Neural crest cell (in vitro differentiated cells): ENCODE measurements around the gene ARHGAP6. TPM values are rescaled to one million over a fixed set of nuclear protein-coding genes. Genes with fewer than 3 reads are reported as not detected.

Experiments used
- DNase-seq: peaks from one replicate; pipeline ENCODE4 v3.0.0; 2021; ENCODE audit warnings: low read depth, mixed read lengths, low spot score
- H3K27ac Mint-ChIP-seq: one replicate; pipeline ENCODE4 v1.8.0; 2021; ENCODE audit warnings: mild to moderate bottlenecking, mixed read lengths; ENCODE audit not compliant: unreplicated experiment
- H3K27me3 Mint-ChIP-seq: 2 replicates; pipeline ENCODE4 v1.8.0; 2021; ENCODE audit warnings: low read depth, mild to moderate bottlenecking, mixed read lengths
- H3K36me3 Mint-ChIP-seq: 2 replicates; pipeline ENCODE4 v1.8.0; 2021; ENCODE audit warnings: low read depth, mild to moderate bottlenecking, mixed read lengths
- H3K4me1 Mint-ChIP-seq: 2 replicates; pipeline ENCODE4 v1.8.0; 2021; ENCODE audit warnings: mixed read lengths
- H3K4me3 Mint-ChIP-seq: one replicate; pipeline ENCODE4 v1.8.0; 2021; ENCODE audit warnings: mild to moderate bottlenecking, mixed read lengths
- H3K9me3 Mint-ChIP-seq: 2 replicates; pipeline ENCODE4 v1.8.0; 2021; ENCODE audit warnings: mixed read lengths
- total RNA-seq: library from RNA; stranded (reverse); gene quantifications from 2 replicates; pipeline ENCODE4 v1.2.1, GENCODE V29; 2021
- TF ChIP-seq, protein P1 (sequence below): fragments of 200-600 bp; sonication (generic); conservative IDR thresholded peaks from 2 replicates; pipeline ENCODE4 v1.5.0; 2021; ENCODE audit warnings: antibody characterized with exemption, mild to moderate bottlenecking

Gene ARHGAP6
- total RNA-seq, 1 donor from 2014 or later, result 2.7 TPM

DNA sequence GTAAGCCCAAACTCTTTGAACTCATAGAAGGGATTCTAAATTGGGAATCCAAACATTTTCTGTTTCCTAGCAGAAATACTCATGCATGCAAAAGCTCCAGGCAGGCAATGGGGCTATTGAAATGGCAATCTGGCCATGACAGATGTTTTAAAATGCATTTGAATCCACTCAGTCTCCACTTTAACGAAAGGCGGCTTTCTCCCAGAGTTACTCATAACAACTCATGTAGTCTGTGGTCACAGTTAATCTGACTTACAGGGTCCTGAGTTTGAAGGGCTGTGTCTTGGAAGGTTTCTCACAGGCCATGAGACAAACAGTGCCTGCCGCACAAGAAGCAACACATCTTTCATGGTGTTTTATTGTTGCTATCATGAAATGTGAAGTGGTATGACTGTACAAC lies 186.8 kb downstream of the ARHGAP6 start:
- TF ChIP-seq, protein P1, sequence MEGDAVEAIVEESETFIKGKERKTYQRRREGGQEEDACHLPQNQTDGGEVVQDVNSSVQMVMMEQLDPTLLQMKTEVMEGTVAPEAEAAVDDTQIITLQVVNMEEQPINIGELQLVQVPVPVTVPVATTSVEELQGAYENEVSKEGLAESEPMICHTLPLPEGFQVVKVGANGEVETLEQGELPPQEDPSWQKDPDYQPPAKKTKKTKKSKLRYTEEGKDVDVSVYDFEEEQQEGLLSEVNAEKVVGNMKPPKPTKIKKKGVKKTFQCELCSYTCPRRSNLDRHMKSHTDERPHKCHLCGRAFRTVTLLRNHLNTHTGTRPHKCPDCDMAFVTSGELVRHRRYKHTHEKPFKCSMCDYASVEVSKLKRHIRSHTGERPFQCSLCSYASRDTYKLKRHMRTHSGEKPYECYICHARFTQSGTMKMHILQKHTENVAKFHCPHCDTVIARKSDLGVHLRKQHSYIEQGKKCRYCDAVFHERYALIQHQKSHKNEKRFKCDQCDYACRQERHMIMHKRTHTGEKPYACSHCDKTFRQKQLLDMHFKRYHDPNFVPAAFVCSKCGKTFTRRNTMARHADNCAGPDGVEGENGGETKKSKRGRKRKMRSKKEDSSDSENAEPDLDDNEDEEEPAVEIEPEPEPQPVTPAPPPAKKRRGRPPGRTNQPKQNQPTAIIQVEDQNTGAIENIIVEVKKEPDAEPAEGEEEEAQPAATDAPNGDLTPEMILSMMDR, result no peak
- no peak overlapping the region for H3K27ac Mint-ChIP-seq
- no peaks in the 10 kb centered on the region for H3K36me3 Mint-ChIP-seq
- no peaks in the 10 kb centered on the region for H3K4me1 Mint-ChIP-seq
- H3K9me3 Mint-ChIP-seq, result peaks cover 9% of the 10 kb centered on the region
- no peaks in the 10 kb centered on the region for H3K27me3 Mint-ChIP-seq
- no peak for DNase-seq
- no peak overlapping the region for H3K4me3 Mint-ChIP-seq

DNA sequence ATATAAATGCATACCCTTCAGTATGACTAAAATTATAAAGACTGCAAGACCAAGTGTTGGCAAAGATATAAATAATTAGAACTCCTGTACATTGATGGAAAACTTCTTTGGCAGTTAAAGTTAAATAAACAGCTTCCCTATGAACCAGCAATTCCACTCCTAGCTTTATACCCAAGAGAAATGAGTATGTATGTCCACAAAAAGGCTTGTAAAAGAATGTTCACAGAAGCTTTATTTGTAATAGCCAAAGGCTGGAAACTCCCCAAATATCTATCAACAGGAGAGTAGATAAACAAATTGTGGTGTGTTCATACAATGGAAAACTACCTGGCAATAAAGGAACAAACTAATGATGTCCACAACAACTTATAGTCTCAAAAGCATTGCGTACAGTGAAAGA lies 187.7 kb downstream of the ARHGAP6 start:
- H3K36me3 Mint-ChIP-seq, result no peaks in the 10 kb centered on the region
- TF ChIP-seq, protein P1, result no peak
- no peak for DNase-seq
- no peak overlapping the region for H3K4me3 Mint-ChIP-seq
- no peaks in the 10 kb centered on the region for H3K27me3 Mint-ChIP-seq
- H3K4me1 Mint-ChIP-seq, result no peaks in the 10 kb centered on the region
- peaks cover 9% of the 10 kb centered on the region for H3K9me3 Mint-ChIP-seq
- no peak overlapping the region for H3K27ac Mint-ChIP-seq

DNA sequence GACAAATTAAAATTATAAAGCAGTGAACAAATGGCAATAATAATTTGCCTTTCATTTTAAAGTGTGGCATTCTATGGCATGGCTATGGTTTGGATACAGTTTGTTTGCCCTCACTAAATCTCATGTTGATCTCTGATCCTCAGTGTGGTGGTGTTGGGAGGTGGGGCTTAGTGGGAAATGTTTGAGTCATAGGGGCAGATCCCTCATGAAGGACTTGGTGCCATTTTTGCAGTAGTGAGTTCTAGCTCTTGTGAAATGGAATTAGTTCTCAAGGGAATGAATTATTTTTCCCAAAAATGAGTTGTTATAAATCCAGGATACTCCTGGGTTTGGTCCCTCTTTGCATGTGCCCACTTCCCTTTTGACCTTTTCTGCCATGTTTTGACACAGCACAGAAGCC lies 191.1 kb downstream of the ARHGAP6 start:
- Mint-ChIP-seq H3K4me3 (no peak overlapping the region), H3K27me3 (no peaks in the 10 kb centered on the region), H3K36me3 (no peaks in the 10 kb centered on the region), H3K4me1 (no peaks in the 10 kb centered on the region), H3K27ac (no peak overlapping the region), H3K9me3 (peaks cover 15% of the 10 kb centered on the region)
- TF ChIP-seq, protein P1, result no peak
- DNase-seq, result no peak

DNA sequence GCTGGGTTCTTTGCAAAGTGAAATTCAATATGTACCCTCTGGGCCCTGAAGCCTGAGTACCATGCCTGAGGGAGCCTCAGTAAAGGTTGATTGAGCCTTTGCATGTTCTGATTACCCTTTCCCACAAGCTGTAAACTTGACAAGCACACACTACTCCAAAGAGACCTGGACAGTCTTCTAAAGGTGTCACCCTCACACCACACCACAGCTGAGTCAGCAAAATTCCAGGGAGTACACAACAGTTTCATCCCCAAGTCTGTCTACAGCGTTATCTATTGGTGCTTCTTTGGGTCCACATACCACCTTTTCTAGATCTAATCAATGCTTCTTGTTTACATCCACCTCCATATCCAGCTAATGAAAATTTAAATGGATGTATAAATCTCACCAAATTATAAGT lies 191.7 kb downstream of the ARHGAP6 start:
- Mint-ChIP-seq H3K4me3 (no peak overlapping the region), H3K27me3 (no peaks in the 10 kb centered on the region), H3K36me3 (no peaks in the 10 kb centered on the region), H3K4me1 (no peaks in the 10 kb centered on the region), H3K27ac (no peak overlapping the region), H3K9me3 (peaks cover 17% of the 10 kb centered on the region)
- DNase-seq, result no peak
- TF ChIP-seq, protein P1, result no peak

DNA sequence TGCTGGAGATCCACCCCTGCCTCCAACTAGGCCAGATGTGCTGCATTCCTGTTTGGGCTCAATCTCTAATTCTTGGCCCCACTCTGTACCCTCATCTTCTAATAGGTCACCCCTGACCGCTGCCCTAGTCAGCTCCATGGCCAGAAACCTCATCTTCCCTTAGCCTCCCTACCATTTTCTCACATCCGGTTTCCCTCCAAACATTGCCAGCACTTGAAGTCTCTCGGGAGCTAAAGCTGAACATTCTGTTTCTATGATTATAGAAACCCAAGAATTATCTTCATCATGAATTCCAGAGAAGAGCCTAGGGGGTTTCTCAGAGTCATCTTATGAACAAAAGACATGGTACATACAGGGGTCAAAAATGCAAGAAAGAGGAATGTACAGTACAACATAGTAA lies 192.8 kb downstream of the ARHGAP6 start:
- TF ChIP-seq, protein P1, result no peak
- no peak overlapping the region for H3K27ac Mint-ChIP-seq
- H3K9me3 Mint-ChIP-seq, result peaks cover 17% of the 10 kb centered on the region
- H3K36me3 Mint-ChIP-seq, result no peaks in the 10 kb centered on the region
- no peaks in the 10 kb centered on the region for H3K27me3 Mint-ChIP-seq
- no peak overlapping the region for H3K4me3 Mint-ChIP-seq
- DNase-seq, result no peak
- H3K4me1 Mint-ChIP-seq, result no peaks in the 10 kb centered on the region

DNA sequence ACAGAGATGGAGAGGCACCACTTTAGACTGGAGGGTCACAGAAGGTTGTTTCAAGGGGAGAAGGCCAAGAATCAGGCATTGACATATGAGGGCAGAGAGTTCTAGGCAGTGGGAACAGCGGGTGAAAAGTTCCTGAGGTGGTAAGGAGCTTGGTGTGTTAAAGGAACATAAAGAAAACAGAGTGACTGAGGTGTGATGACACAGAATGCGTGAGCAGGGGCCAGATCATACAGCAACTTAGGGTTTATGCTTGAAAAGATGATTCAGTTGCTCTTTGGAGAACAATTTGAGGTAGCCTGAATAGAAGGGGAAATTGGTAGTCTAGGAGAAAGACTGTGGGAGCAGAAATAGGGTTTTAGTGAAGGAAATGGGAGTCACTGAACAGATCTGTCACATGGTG lies 193.3 kb downstream of the ARHGAP6 start:
- TF ChIP-seq, protein P1, result no peak
- H3K9me3 Mint-ChIP-seq, result peaks cover 14% of the 10 kb centered on the region

More for the DNA sequence above, 193.3 kb downstream of the ARHGAP6 start:
- Mint-ChIP-seq H3K4me1 (no peaks in the 10 kb centered on the region), H3K27ac (peak overlapping the region; percentile 2), H3K4me3 (no peak overlapping the region), H3K36me3 (no peaks in the 10 kb centered on the region), H3K27me3 (no peaks in the 10 kb centered on the region)
- DNase-seq, result no peak
